Measurements from ENCODE around the gene ACTN1. TPM values are rescaled to one million over a fixed set of nuclear protein-coding genes. Genes with fewer than 3 reads are reported as not detected.

Gene ACTN1
- total RNA-seq, 1 donor from 2014 or later: 340 TPM

- DNase-seq (ENCODE audit: low read depth, low spot score): no peak
Measured at GRCh38 chr14:68951800-68952530, 27.1 kb downstream of the ACTN1 start.

DNA sequence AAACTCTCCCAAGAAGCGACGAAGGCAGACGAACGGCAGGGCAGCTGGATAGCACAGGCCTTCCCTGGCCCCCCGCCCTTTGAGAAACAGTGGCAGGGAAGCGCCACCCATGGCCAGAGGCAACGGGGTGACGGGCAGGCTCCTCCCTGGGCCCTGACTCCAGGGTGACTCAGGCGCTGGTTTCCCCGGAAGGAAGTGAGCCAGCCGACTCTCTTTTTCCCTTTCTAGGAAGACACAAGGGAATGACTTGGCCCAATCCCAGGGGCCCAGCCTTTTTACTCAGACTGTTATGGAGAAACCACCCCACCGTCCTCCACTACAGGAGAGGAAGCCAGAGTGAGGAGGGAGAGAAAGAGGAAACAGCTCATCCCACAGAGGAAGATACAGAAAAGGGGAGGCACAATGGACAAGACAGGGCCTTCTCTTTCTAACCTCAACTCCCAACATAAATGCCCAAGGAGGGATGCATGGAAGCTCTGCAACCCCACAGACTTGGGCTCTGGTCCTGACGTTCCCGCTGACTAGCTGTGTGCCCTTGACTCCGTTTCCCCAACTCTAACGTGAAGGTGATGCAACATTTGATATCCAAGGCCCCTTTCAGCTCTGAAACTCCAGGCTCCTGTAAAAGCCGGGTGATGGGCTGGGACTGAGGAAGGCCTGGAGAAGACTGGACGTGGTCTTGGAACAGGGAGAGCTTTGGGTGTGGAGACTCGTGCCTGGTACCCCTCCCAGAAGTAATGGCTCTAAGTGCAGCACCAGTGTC lies 27.9 kb downstream of the ACTN1 start:
- DNase-seq (ENCODE audit: low read depth, low spot score): no peak

GRCh38 chr14:68950111-68950510 lies 29.0 kb downstream of the ACTN1 start:
- DNase-seq (ENCODE audit: low read depth, low spot score): no peak

GRCh38 chr14:68949601-68949965 lies 29.5 kb downstream of the ACTN1 start:
- no peak for DNase-seq (ENCODE audit: low read depth, low spot score)

DNA sequence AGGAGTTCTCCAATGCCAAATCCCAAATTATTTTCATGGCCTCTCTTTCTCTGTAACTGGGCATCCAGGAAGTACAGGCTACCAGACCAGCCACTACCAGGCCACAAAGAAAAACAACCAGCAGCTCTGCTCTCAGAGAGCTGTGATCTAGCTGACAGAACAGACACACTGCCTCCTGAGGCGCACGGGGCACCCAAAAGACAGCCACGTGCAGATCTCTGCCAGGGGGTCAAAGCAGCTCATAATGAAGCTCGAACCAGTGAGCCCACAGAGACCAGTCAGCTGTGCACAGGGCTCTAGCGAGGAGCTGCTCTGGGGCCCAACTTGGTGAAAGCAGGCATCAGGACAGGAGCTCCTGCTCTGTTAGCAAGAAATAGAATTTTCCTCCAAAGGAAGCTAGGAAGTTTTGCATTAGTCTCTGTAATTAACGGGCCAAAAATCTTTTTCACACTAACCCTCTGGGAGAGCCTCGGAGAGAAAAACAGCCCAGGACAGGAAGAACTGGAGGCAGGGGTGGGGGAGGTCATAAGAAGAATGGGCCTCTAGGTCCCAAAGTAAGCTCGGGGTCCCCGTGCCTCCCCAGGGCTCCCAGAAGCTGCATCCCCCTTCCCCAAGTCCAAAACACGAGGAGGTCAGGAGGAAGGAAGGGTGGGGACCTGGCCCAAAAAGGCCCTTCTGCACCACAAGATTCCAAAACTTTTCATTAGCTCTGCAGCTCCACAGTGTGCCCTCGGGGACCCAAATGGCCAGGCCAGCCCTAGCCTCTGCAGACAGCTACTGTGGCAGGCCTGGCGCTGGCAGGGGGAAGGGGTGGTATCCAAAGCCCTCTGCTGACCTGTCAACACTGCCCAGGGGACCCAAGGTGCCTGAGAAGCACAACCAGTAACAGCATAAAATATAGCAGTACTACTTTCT lies 30.2 kb downstream of the ACTN1 start:
- no peak for DNase-seq (ENCODE audit: low read depth, low spot score)

- no peak for DNase-seq (ENCODE audit: low read depth, low spot score)
Measured at GRCh38 chr14:68947802-68948201, 31.3 kb downstream of the ACTN1 start.

DNA sequence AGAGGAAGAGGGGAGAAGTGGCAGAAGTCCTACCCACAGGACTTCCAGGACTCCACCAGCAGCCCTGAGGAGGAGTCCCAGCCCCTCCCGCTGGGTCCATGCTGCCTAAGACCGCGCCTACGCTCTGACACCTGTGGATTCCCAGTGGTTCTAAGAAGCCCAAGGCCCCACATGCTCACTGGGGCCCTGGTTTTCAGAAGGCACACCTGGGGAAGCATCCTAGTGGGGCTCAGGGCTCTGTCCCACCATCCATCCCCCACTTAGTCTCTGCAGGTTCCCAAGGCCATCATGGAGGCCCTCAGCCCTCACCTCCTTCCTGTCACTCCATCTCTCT lies 32.6 kb downstream of the ACTN1 start:
- no peak for DNase-seq (ENCODE audit: low read depth, low spot score)

GRCh38 chr14:68945585-68946488 lies 33.3 kb downstream of the ACTN1 start:
- no peak for DNase-seq (ENCODE audit: low read depth, low spot score)

- DNase-seq (ENCODE audit: low read depth, low spot score): no peak
Measured at GRCh38 chr14:68945190-68945584, 33.9 kb downstream of the ACTN1 start.

DNA sequence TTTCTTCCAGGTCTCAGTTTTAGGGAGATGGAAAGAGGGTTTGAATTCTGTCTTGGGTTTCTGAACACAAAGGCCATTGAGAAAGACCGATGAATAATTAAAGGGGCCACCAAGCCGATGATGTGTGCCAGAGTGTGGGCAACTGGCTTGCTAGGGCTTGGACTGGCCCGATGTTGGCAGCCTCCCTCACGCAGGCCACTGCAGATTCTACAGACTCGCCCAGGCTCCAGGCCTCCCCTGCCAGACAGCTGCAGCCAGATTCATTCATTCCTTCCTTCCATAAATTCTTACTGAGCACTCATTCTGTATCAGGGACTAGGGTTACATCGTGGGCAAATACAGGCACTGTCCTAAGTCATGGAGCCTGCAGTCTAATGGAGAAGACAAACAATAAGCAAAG lies 34.9 kb downstream of the ACTN1 start:
- no peak for DNase-seq (ENCODE audit: low read depth, low spot score)

DNA sequence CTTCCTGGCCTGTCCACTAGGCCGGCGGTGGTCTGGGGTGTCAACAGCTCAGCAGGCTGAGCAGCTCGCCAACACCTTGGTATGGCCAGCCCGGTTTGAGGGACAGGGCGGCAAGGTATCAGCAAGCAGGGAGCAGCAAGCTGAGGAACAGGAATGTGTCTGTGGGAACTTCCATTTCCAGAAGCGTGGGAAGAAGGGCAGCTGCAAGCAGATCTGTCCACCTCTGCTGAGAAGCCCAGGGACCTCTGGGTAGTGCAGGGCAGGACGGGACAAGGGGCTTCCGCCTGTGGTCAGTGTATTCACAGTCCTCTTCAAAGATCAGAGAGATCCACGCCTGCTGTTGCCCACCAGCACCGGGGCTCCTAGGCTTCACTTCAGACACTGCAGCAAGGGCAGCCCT lies 36.0 kb downstream of the ACTN1 start:
- DNase-seq (ENCODE audit: low read depth, low spot score): no peak

GRCh38 chr14:68942296-68943035 lies 36.6 kb downstream of the ACTN1 start:
- DNase-seq (ENCODE audit: low read depth, low spot score): no peak

GRCh38 chr14:68941820-68942219 lies 37.3 kb downstream of the ACTN1 start:
- no peak for DNase-seq (ENCODE audit: low read depth, low spot score)

GRCh38 chr14:68940614-68941185 lies 38.4 kb downstream of the ACTN1 start:
- DNase-seq (ENCODE audit: low read depth, low spot score): no peak

DNA sequence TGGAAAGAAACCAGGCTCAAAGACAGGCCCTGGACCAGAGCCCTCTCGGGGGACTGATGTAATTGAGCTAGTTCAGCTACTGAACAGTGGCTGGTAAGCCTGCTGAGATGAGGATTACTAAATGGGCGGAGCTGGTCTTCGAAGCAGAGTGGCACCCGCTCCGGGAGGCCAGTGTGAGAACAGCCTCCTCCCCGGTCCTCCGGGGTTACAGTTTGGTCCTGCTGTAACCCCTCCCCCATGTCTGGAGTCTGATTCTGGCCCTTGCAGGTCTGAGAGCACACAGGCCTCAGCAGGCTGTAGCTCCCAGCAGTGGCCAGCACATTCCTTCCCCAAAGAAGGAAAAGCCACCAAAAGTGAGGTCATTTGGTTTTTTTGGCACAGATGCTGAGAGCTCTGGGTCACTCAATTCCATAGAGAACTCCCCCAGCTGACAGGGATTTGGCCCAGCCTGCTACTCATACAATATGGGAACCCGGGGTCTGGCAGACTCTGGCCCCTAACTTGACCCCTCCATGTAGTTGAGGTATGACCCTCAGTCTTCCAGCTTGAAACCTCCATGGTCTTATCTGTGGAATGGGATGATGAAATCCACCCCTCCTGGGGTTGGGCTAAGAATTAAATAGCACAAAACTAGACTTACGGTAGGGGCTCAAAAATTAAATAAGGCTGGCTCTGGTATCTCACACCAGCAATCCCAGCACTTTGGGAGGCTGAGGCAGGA lies 39.0 kb downstream of the ACTN1 start:
- DNase-seq (ENCODE audit: low read depth, low spot score): peak; percentile 90

DNA sequence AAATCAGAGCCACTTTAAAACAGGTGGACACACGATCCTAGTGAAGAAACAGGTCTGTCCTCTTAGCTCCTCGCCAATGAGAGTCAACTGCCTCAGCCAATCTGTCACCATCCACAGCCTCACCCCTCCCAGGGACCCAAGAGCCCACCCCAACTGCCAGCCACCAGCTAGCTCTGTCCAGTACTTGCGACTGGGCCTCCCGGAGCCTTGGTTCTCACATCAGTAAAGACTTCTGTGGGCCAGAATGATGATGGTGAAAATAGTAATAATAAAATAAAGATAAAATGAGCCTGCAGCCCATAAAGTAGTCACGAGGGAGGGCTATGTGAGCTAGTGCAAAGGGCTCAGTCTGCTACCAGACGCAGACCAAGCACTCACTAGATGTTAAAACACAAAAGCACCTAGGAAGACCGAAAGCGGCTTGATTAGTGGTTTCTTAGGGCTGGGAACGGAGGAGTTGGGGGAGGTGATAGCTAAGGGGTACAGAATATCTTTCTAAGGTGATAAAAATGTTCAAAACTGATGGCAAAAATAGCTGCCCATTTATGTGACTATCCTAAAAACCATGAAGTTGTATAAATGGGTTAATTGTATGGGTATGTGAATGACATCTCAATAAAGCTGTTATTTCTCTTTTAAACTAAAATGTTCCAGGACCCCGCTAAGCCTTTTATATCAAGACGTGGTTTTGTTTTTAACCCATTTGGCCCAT lies 39.8 kb downstream of the ACTN1 start:
- DNase-seq (ENCODE audit: low read depth, low spot score): no peak

GRCh38 chr14:68938271-68939150 lies 40.6 kb downstream of the ACTN1 start:
- DNase-seq (ENCODE audit: low read depth, low spot score): no peak

All from pulmonary artery endothelial cell (primary cell).